ENCODE data around the gene SLC27A6. TPM values are rescaled to one million over a fixed set of nuclear protein-coding genes. Genes with fewer than 3 reads are reported as not detected.

The SLC27A6 gene
- polyA plus RNA-seq, 1 of the 3 experiments (the other 2 are of a cell fraction) = 0.12 TPM

DNA sequence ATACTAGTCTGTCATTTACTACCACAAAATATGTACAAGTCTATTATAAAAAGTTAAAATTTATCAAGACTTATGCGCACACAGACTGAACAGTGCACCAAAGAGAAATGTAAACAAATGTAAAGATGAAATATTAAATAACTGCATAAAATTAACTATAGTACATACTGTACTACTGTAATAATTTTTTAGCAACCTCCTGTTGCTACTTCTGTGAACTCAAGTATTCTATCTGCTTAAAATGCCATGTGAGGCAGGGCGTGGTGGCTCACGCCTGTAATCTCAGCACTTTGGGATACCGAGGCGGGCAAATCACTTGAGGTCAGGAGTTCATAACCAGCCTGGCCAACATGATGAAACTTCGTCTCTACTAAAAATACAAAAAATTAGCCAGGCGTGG lies 115.5 kb downstream of the SLC27A6 start:
- H3K9ac ChIP-seq = no peak overlapping the region
- POLR2A ChIA-PET = no interaction called here
- WGBS (ENCODE audit: low lambda C conversion rate) = 98% methylated on average over 7 of the region's 7 CpGs

GRCh38 chr5:129082225-129083136 lies 117.2 kb downstream of the SLC27A6 start:
- no peak overlapping the region for H3K9ac ChIP-seq
- TF ChIP-seq MXI1 (IDR thresholded peaks at IDR 0.05; ENCODE audit: low read depth, low read length) = no peak
- no peak for TF ChIP-seq MEF2A (IDR thresholded peaks at IDR 0.05; ENCODE audit: borderline replicate concordance, low read depth)
- TF ChIP-seq, protein P1, sequence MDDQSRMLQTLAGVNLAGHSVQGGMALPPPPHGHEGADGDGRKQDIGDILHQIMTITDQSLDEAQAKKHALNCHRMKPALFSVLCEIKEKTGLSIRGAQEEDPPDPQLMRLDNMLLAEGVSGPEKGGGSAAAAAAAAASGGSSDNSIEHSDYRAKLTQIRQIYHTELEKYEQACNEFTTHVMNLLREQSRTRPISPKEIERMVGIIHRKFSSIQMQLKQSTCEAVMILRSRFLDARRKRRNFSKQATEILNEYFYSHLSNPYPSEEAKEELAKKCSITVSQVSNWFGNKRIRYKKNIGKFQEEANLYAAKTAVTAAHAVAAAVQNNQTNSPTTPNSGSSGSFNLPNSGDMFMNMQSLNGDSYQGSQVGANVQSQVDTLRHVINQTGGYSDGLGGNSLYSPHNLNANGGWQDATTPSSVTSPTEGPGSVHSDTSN (IDR thresholded peaks at IDR 0.05) = no peak
- TF ChIP-seq CHD2 (IDR thresholded peaks at IDR 0.05; ENCODE audit: low read length, partially characterized antibody) = no peak
- H3K4me2 ChIP-seq = no peak overlapping the region
- H4K20me1 ChIP-seq (ENCODE audit: insufficient read depth) = no peaks in the 10 kb centered on the region
- H3K9me3 ChIP-seq = no peaks in the 10 kb centered on the region
- H3K27me3 ChIP-seq (ENCODE audit: insufficient read depth) = no peaks in the 10 kb centered on the region
- H3K36me3 ChIP-seq (replicated peaks in 1 of 2; ENCODE audit: control insufficient read depth in 1 of 2, insufficient read depth in 2 of 2, low read length in 1 of 2) = no peaks in the 10 kb centered on the region
- H3K79me2 ChIP-seq (ENCODE audit: insufficient read depth) = no peaks in the 10 kb centered on the region
- ChIA-PET CTCF (no interaction called here), POLR2A (no interaction called here)
- H2AFZ ChIP-seq (ENCODE audit: low read depth) = no peak overlapping the region
- WGBS (ENCODE audit: low lambda C conversion rate) = 76% methylated on average over 6 of the region's 6 CpGs
- H3K4me3 ChIP-seq (ENCODE audit: low read depth in 2 of 2, low read length in 1 of 2) = no peak overlapping the region
- H3K9me2 ChIP-seq = no peaks in the 10 kb centered on the region
- no peak for DNase-seq
- H3F3A ChIP-seq (replicated peaks; ENCODE audit: insufficient read depth) = peaks cover 2% of the 10 kb centered on the region
- H3K4me1 ChIP-seq (ENCODE audit: control insufficient read depth in 1 of 2, insufficient read depth in 2 of 2, low read depth in 1 of 2, low read length in 1 of 2) = peaks cover 0 to 10% of the 10 kb centered on the region in 2 experiments; a peak in 1 of 4 replicates
- no peak overlapping the region for H3K27ac ChIP-seq (ENCODE audit: low read depth in 2 of 2, low read length in 1 of 2)

More for the DNA sequence above, 115.5 kb downstream of the SLC27A6 start:
- Histone ChIP-seq H4K20me1 (ENCODE audit: insufficient read depth) (no peaks in the 10 kb centered on the region), H3K4me3 (ENCODE audit: low read depth in 2 of 2, low read length in 1 of 2) (no peak overlapping the region), H3K9me2 (no peaks in the 10 kb centered on the region), H3K79me2 (ENCODE audit: insufficient read depth) (no peaks in the 10 kb centered on the region), H3F3A (replicated peaks; ENCODE audit: insufficient read depth) (peaks cover 8% of the 10 kb centered on the region), H3K36me3 (replicated peaks in 1 of 2; ENCODE audit: control insufficient read depth in 1 of 2, insufficient read depth in 2 of 2, low read length in 1 of 2) (no peaks in the 10 kb centered on the region), H3K27me3 (ENCODE audit: insufficient read depth) (no peaks in the 10 kb centered on the region), H3K4me2 (no peak overlapping the region), H2AFZ (ENCODE audit: low read depth) (no peak overlapping the region), H3K4me1 (ENCODE audit: control insufficient read depth in 1 of 2, insufficient read depth in 2 of 2, low read depth in 1 of 2, low read length in 1 of 2) (peaks cover 0 to 21% of the 10 kb centered on the region in 2 experiments; a peak in 2 of 4 replicates), H3K27ac (ENCODE audit: low read depth in 2 of 2, low read length in 1 of 2) (no peak overlapping the region), H3K9me3 (no peaks in the 10 kb centered on the region)
- TF ChIP-seq MXI1 (IDR thresholded peaks at IDR 0.05; ENCODE audit: low read depth, low read length) = no peak
- TF ChIP-seq, protein P2, sequence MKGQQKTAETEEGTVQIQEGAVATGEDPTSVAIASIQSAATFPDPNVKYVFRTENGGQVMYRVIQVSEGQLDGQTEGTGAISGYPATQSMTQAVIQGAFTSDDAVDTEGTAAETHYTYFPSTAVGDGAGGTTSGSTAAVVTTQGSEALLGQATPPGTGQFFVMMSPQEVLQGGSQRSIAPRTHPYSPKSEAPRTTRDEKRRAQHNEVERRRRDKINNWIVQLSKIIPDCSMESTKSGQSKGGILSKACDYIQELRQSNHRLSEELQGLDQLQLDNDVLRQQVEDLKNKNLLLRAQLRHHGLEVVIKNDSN (IDR thresholded peaks at IDR 0.05; ENCODE audit: borderline replicate concordance, low read depth) = no peak
- no peak for TF ChIP-seq NFIC (IDR thresholded peaks at IDR 0.05; ENCODE audit: borderline replicate concordance)
- no peak for TF ChIP-seq GABPA (IDR thresholded peaks at IDR 0.05; ENCODE audit: low read depth)
- TF ChIP-seq TAF1 (IDR thresholded peaks at IDR 0.05; ENCODE audit: borderline replicate concordance, low read depth, low read length) = no peak
- no peak for TF ChIP-seq RFX5 (IDR thresholded peaks at IDR 0.05; ENCODE audit: low read length)
- no peak for TF ChIP-seq FOXJ3 (CRISPR knock-in tag; IDR thresholded peaks at IDR 0.05)
- CTCF ChIA-PET = interaction anchor here (0.9 kb wide), 1 partner anchor 17 kb away, joined by 3 read pairs; no protein-coding TSS in a partner anchor
- no peak for DNase-seq

Other genes starting within 250 kb of the SLC27A6 start
- 20.6 and 26.2 TPM in 2 replicates for gene ISOC1, start 129.3 kb downstream of the SLC27A6 start, polyA plus RNA-seq (2012; rRNA removed)

All from SK-N-SH (cell line).